Neural crest cell (in vitro differentiated cells): ENCODE measurements around the gene FLYWCH2. TPM values are rescaled to one million over a fixed set of nuclear protein-coding genes. Genes with fewer than 3 reads are reported as not detected.
A peak's percentile ranks its signal among the peaks of the same experiment; 100 is the strongest.

Source experiments
- DNase-seq: peaks from one replicate; pipeline ENCODE4 v3.0.0; 2021; ENCODE audit warnings: low read depth, mixed read lengths, low spot score
- H3K27ac Mint-ChIP-seq: one replicate; pipeline ENCODE4 v1.8.0; 2021; ENCODE audit warnings: mild to moderate bottlenecking, mixed read lengths; ENCODE audit not compliant: unreplicated experiment
- H3K27me3 Mint-ChIP-seq: 2 replicates; pipeline ENCODE4 v1.8.0; 2021; ENCODE audit warnings: low read depth, mild to moderate bottlenecking, mixed read lengths
- H3K36me3 Mint-ChIP-seq: 2 replicates; pipeline ENCODE4 v1.8.0; 2021; ENCODE audit warnings: low read depth, mild to moderate bottlenecking, mixed read lengths
- H3K4me1 Mint-ChIP-seq: 2 replicates; pipeline ENCODE4 v1.8.0; 2021; ENCODE audit warnings: mixed read lengths
- H3K4me3 Mint-ChIP-seq: one replicate; pipeline ENCODE4 v1.8.0; 2021; ENCODE audit warnings: mild to moderate bottlenecking, mixed read lengths
- H3K9me3 Mint-ChIP-seq: 2 replicates; pipeline ENCODE4 v1.8.0; 2021; ENCODE audit warnings: mixed read lengths
- total RNA-seq: library from RNA; stranded (reverse); gene quantifications from 2 replicates; pipeline ENCODE4 v1.2.1, GENCODE V29; 2021
- TF ChIP-seq, protein P1 (sequence below): fragments of 200-600 bp; sonication (generic); conservative IDR thresholded peaks from 2 replicates; pipeline ENCODE4 v1.5.0; 2021; ENCODE audit warnings: antibody characterized with exemption, mild to moderate bottlenecking

FLYWCH2 gene
- total RNA-seq, 1 donor from 2014 or later: 32.3 TPM

DNA sequence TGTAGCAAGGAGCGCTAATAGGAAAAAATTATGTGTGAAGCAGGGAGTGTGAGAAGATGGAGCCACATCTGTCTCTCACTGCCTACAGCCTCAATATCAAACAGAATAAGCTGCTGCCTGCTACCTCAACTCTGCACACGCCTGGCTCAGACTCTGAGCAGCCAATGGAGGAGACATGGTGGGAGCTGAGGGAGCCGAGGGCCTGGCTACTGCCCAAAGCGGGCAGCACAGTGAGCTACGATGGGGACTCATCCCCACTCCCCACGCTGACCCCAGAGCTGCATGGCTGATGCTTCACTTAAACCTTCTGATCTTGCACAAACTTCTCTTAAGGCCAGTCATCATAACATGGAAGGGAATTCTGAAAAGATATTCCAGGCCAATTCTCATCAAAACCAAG, 11.1 kb upstream of the FLYWCH2 start:
- Mint-ChIP-seq H3K9me3 (no peaks in the 10 kb centered on the region), H3K36me3 (no peaks in the 10 kb centered on the region), H3K4me3 (no peak overlapping the region), H3K27ac (no peak overlapping the region), H3K27me3 (peaks cover 74% of the 10 kb centered on the region), H3K4me1 (no peaks in the 10 kb centered on the region)
- DNase-seq: no peak
- TF ChIP-seq, protein P1, sequence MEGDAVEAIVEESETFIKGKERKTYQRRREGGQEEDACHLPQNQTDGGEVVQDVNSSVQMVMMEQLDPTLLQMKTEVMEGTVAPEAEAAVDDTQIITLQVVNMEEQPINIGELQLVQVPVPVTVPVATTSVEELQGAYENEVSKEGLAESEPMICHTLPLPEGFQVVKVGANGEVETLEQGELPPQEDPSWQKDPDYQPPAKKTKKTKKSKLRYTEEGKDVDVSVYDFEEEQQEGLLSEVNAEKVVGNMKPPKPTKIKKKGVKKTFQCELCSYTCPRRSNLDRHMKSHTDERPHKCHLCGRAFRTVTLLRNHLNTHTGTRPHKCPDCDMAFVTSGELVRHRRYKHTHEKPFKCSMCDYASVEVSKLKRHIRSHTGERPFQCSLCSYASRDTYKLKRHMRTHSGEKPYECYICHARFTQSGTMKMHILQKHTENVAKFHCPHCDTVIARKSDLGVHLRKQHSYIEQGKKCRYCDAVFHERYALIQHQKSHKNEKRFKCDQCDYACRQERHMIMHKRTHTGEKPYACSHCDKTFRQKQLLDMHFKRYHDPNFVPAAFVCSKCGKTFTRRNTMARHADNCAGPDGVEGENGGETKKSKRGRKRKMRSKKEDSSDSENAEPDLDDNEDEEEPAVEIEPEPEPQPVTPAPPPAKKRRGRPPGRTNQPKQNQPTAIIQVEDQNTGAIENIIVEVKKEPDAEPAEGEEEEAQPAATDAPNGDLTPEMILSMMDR: no peak

DNA sequence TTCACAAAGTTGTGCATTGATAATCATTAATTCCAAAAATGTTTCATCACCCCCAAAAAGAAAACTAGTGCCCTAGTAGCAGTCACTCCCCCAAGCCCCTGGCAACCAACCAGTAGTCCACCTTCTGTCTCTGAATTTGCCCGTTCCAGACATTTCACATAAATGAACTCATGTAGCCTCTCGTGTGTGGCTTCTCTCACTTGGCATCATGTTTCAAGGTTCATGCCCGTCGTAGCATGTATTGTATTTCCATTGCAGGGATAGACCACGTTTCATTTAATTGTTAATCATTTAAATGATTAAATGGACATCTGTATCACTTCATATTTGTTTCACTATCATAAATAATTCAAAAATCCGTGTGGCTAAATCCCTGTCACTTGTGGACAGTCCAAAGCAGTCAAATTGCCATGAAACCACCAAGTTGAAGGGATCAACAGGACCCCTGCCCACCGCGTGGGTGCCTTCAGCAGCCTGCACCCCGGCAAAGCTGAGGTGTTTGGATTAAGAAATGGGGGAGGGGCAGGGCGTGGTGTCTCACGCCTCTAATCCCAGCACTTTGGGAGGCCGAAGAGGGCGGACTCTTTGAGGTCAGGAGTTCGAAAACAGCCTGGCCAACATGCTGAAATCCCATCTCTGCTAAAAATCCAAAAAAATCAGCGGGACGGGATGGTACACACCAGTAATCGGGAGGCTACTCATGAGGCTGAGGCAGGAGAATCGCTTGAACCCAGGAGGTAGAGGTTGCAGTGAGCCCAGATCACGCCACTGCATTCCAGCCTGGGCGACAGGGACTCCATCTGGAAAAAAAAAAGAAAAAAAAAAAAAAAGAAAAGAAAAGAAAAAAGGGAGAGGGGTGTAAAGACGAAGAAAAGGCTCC, 8.7 kb upstream of the FLYWCH2 start:
- H3K27me3 Mint-ChIP-seq: peaks cover 70% of the 10 kb centered on the region
- no peaks in the 10 kb centered on the region for H3K36me3 Mint-ChIP-seq
- no peak for DNase-seq
- no peaks in the 10 kb centered on the region for H3K4me1 Mint-ChIP-seq
- TF ChIP-seq, protein P1: no peak
- no peaks in the 10 kb centered on the region for H3K9me3 Mint-ChIP-seq
- peak overlapping the region; percentile 15 for H3K4me3 Mint-ChIP-seq
- no peak overlapping the region for H3K27ac Mint-ChIP-seq

DNA sequence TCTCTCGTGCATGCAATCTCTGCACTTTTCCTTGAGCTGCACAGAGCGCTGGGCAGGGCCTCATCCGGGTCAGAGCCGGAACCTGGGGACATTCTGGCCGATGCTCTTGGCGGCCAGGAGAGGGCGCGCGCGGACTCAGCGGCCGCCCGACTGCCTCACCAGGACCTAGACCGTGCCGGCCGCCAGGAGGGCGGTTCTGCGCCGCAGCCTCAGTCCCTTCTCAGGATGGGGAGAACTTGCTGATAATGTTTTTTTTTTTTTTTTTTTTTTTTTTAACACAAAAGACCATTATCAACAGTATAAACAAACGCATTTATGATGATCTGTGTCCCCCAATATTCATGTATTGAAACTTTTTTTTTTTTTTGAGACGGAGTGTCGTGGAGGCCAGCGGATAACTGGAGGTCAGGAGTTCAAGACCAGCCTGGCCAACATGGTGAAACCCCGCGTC, 8.1 kb upstream of the FLYWCH2 start:
- Mint-ChIP-seq H3K4me3 (no peak overlapping the region), H3K27me3 (peaks cover 70% of the 10 kb centered on the region), H3K27ac (no peak overlapping the region), H3K4me1 (no peaks in the 10 kb centered on the region), H3K36me3 (no peaks in the 10 kb centered on the region), H3K9me3 (no peaks in the 10 kb centered on the region)
- TF ChIP-seq, protein P1: peak; percentile 96
- peak; percentile 61 for DNase-seq

DNA sequence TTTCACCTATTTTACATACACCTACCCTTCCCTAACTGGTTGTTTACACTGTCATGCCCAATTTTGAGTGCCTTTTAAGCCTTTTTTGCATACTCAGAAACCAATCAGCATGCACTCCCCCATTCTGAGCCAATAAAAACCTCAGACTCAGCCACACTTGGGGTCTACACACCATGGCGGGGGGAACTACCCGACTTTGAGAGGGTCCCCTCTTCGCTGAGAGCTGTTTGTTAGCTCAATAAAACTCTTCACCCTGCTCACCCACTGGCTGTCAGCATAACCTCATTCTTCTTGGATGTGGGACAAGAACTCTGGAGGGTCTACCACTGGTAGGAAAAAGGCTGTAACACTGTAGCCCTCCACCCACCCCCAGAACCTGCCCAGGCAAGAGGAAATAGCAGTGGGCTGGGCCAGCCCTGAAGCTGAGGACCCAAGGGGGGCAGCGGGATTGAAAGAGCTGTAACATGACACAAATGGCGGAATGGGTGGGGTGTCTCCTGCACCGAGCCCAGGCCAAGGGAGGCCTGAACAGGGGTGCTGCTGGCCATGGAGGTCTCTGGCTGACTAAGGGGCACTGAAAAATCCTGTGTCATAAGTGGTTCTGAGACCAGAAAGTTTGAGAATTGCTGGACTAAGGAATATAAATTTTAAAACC, 3.0 kb upstream of the FLYWCH2 start:
- peak overlapping the region; percentile 73 for H3K4me3 Mint-ChIP-seq
- H3K36me3 Mint-ChIP-seq: no peaks in the 10 kb centered on the region
- no peak overlapping the region for H3K27ac Mint-ChIP-seq
- peaks cover 36% of the 10 kb centered on the region for H3K27me3 Mint-ChIP-seq
- TF ChIP-seq, protein P1: no peak
- H3K4me1 Mint-ChIP-seq: peaks cover 13% of the 10 kb centered on the region
- no peaks in the 10 kb centered on the region for H3K9me3 Mint-ChIP-seq
- no peak for DNase-seq

DNA sequence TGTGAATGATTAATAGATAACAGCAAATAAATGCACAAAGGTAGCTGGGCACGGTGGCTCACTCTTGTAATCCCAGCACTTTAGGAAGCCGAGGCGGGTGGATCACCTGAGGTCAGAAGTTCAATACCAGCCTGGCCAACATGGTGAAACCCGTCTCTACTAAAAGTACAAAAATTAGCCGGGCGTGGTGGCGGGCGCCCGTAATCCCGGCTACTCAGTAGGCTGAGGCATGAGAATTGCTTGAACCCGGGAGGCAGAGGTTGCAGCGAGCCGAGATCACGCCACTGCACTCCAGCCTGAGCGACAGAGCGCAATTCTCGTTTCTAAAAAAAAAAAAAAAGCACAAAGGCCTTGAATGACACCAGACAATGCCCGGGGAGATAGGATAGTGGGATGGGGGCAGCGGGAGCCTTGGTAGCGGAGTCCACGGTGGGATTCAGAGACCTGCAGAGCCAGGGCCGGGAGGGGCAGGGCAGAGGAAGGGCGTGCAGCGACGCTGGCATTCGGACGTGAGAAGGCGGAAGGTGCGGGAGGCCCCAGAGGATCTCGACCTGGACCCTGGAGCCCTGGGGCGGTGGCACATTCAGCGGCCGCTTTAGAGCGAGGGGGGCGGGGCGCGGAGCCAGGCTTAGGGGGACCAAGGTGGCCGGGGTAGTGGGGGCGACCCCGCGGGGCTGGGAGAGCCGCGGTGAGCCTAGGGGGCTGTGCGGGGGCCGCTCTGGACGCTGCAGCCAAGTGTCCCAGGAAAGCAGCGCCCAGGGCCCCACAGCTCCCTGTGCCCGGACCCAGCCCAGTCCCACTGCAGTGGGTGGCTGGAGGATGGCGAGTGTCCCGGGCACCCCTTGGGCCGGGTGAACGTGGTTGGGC, 999 bp upstream of the FLYWCH2 start:
- Mint-ChIP-seq H3K4me3 (peak overlapping the region; percentile 96), H3K27me3 (peaks cover 25% of the 10 kb centered on the region), H3K9me3 (peaks cover 2% of the 10 kb centered on the region), H3K4me1 (peaks cover 18% of the 10 kb centered on the region), H3K36me3 (no peaks in the 10 kb centered on the region), H3K27ac (peak overlapping the region; percentile 62)
- peak; percentile 29 for DNase-seq
- TF ChIP-seq, protein P1: no peak
